IPS DF 6.9 (cell line): Measurements from ENCODE around the gene CDS1.

Experiments used
- DNase-seq: peaks from one replicate; pipeline ENCODE4 v3.0.0-alpha.2; 2013; ENCODE audit warnings: low read depth, low spot score
- H3K27ac ChIP-seq: one replicate; pipeline ENCODE4 v1.5.1; 2013; ENCODE audit warnings: low read length, control low read depth
- H3K27me3 ChIP-seq: 2 replicates; pipeline ENCODE4 v1.6.1; 2013; ENCODE audit warnings: mild to moderate bottlenecking, low read length; ENCODE audit not compliant: control insufficient read depth, insufficient read depth
- H3K36me3 ChIP-seq: 2 replicates; pipeline ENCODE4 v1.6.1; 2013; ENCODE audit warnings: low read length; ENCODE audit not compliant: control insufficient read depth, insufficient read depth
- H3K4me1 ChIP-seq: 2 replicates; pipeline ENCODE4 v1.6.1; 2013; ENCODE audit warnings: low read length; ENCODE audit not compliant: control insufficient read depth, insufficient read depth
- H3K4me3 ChIP-seq: 2 replicates; pipeline ENCODE4 v1.5.1; 2013; ENCODE audit warnings: mild to moderate bottlenecking, low read length
- H3K9me3 ChIP-seq: 2 replicates; pipeline ENCODE4 v1.6.1; 2013; ENCODE audit warnings: low read length, inconsistent platforms; ENCODE audit not compliant: control insufficient read depth, insufficient read depth
- WGBS: extraction: QIAGEN DNeasy Blood & Tissue Kit; methylation state at CpG from one replicate; pipeline ENCODE4 v1.1.7; 2013; ENCODE audit warnings: mixed read lengths, missing lambda C conversion rate; ENCODE audit not compliant: insufficient read length, insufficient coverage; 5-methylcytosine and 5-hydroxymethylcytosine counted together

The CDS1 gene

GRCh38 chr4:84573385-84574068 lies 9.4 kb upstream of the CDS1 start:
- no peak for DNase-seq
- no peak overlapping the region for H3K4me3 ChIP-seq
- no CpG with 5 or more reads among the region's 4 CpGs for WGBS

GRCh38 chr4:84574069-84574720 lies 8.7 kb upstream of the CDS1 start:
- Histone ChIP-seq H3K36me3 (no peaks in the 10 kb centered on the region), H3K27ac (no peak overlapping the region), H3K27me3 (no peaks in the 10 kb centered on the region), H3K4me3 (no peak overlapping the region), H3K9me3 (no peaks in the 10 kb centered on the region), H3K4me1 (peaks cover 3% of the 10 kb centered on the region)
- DNase-seq: no peak
- WGBS: no CpG with 5 or more reads among the region's 6 CpGs

More at GRCh38 chr4:84573385-84574068, 9.4 kb upstream of the CDS1 start:
- H3K4me1 ChIP-seq: peaks cover 5% of the 10 kb centered on the region
- no peaks in the 10 kb centered on the region for H3K27me3 ChIP-seq
- no peaks in the 10 kb centered on the region for H3K9me3 ChIP-seq
- H3K27ac ChIP-seq: no peak overlapping the region
- no peaks in the 10 kb centered on the region for H3K36me3 ChIP-seq

GRCh38 chr4:84578540-84579402 lies 4.2 kb upstream of the CDS1 start:
- Histone ChIP-seq H3K27me3 (no peaks in the 10 kb centered on the region; the same call in 1 of the 2 replicates), H3K36me3 (no peaks in the 10 kb centered on the region), H3K9me3 (no peaks in the 10 kb centered on the region), H3K4me1 (peaks cover 3% of the 10 kb centered on the region; the same call in 1 of the 2 replicates), H3K27ac (no peak overlapping the region), H3K4me3 (no peak overlapping the region)
- WGBS: 100% methylated on average over 1 of the region's 4 CpGs
- no peak for DNase-seq

- H3K27ac ChIP-seq: no peak overlapping the region
- no peaks in the 10 kb centered on the region for H3K9me3 ChIP-seq
- no peak overlapping the region for H3K4me3 ChIP-seq
- peaks cover 3% of the 10 kb centered on the region; the same call in 1 of the 2 replicates for H3K4me1 ChIP-seq
- no peak for DNase-seq
- H3K36me3 ChIP-seq: no peaks in the 10 kb centered on the region
- no peaks in the 10 kb centered on the region; the same call in 1 of the 2 replicates for H3K27me3 ChIP-seq
- no CpG with 5 or more reads among the region's 4 CpGs for WGBS
Measured at GRCh38 chr4:84579403-84579776, 3.5 kb upstream of the CDS1 start.

- peak; percentile 77 for DNase-seq
- Histone ChIP-seq H3K27me3 (no peaks in the 10 kb centered on the region; the same call in 1 of the 2 replicates), H3K4me3 (peak overlapping the region; percentile 84; the same call in 1 of the 2 replicates), H3K27ac (no peak overlapping the region), H3K9me3 (no peaks in the 10 kb centered on the region), H3K36me3 (no peaks in the 10 kb centered on the region), H3K4me1 (peaks cover 3% of the 10 kb centered on the region; the same call in 1 of the 2 replicates)
- no CpG with 5 or more reads among the region's 56 CpGs for WGBS
Measured at GRCh38 chr4:84582302-84582987, 482 bp upstream of the CDS1 start.

- H3K27me3 ChIP-seq: no peaks in the 10 kb centered on the region; the same call in 1 of the 2 replicates
- no peak overlapping the region for H3K27ac ChIP-seq
- no peak for DNase-seq
- no peaks in the 10 kb centered on the region for H3K36me3 ChIP-seq
- WGBS: no CpG with 5 or more reads among the region's 16 CpGs
- peaks cover 3% of the 10 kb centered on the region; the same call in 1 of the 2 replicates for H3K4me1 ChIP-seq
- no peaks in the 10 kb centered on the region for H3K9me3 ChIP-seq
- peak overlapping the region; percentile 84; the same call in 1 of the 2 replicates for H3K4me3 ChIP-seq
Measured at GRCh38 chr4:84583876-84584380, 1.0 kb downstream of the CDS1 start.

- Histone ChIP-seq H3K4me1 (peaks cover 1% of the 10 kb centered on the region; the same call in 1 of the 2 replicates), H3K4me3 (no peak overlapping the region), H3K9me3 (no peaks in the 10 kb centered on the region), H3K36me3 (no peaks in the 10 kb centered on the region), H3K27me3 (no peaks in the 10 kb centered on the region; the same call in 1 of the 2 replicates), H3K27ac (no peak overlapping the region)
- no peak for DNase-seq
Measured at GRCh38 chr4:84585251-84585650, 2.3 kb downstream of the CDS1 start.

- no CpG with 5 or more reads among the region's 2 CpGs for WGBS
- DNase-seq: no peak
- H3K4me3 ChIP-seq: no peak overlapping the region
Measured at GRCh38 chr4:84594724-84595123, 11.8 kb downstream of the CDS1 start.

GRCh38 chr4:84596826-84597225 lies 13.9 kb downstream of the CDS1 start:
- Histone ChIP-seq H3K27ac (no peak overlapping the region), H3K36me3 (no peaks in the 10 kb centered on the region), H3K27me3 (no peaks in the 10 kb centered on the region), H3K9me3 (no peaks in the 10 kb centered on the region), H3K4me3 (no peak overlapping the region), H3K4me1 (peaks cover 5% of the 10 kb centered on the region; the same call in 1 of the 2 replicates)
- no CpG with 5 or more reads among the region's 4 CpGs for WGBS
- no peak for DNase-seq

More at GRCh38 chr4:84594724-84595123, 11.8 kb downstream of the CDS1 start:
- H3K9me3 ChIP-seq: no peaks in the 10 kb centered on the region
- peaks cover 5% of the 10 kb centered on the region; the same call in 1 of the 2 replicates for H3K4me1 ChIP-seq
- H3K36me3 ChIP-seq: no peaks in the 10 kb centered on the region
- H3K27ac ChIP-seq: no peak overlapping the region
- no peaks in the 10 kb centered on the region for H3K27me3 ChIP-seq
